Measurements from ENCODE around the gene HYLS1.

The HYLS1 gene

DNA sequence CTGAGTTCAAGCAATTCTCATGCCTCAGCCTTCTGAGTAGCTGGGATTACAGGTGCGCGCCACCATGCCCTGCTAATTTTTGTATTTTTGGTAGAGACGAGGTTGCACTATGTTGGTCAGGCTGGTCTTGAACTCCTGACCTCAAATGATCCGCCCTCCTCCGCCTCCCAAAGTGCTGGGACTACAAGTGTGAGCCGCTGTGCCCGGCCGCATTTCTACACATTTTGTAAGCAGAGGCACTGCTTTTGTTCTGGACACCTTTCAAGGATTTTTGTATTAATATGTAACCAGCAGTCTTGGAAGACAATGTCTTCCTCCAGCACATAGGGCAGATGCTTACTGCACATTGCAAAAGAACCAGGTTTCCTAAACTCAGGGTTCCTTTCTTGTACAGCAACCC, 47.0 kb downstream of the HYLS1 start:
- no peak for TF ChIP-seq EP300 (IDR thresholded peaks at IDR 0.05; ENCODE audit: borderline replicate concordance)
- no peak for TF ChIP-seq CEBPB (IDR thresholded peaks at IDR 0.05)

DNA sequence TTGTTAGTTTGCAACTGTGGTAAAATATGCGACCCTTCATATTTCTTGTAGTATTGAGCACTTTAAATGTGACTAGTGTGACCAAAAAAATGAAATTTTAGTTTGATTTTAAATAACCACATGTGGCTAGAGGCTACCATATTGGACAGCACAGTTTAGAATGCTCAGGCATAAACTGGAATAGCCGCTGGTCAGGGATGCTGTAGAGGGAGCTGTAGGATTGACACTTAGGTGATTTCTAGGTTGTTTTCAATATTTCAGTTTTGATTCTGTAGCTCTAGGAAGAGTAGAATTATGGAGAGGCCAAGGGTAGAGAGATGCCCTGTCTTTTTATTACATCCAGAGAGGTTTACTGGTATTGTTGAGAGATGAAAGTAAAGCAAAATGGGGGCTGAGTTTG, 47.6 kb downstream of the HYLS1 start:
- TF ChIP-seq RAD21 (IDR thresholded peaks at IDR 0.05; ENCODE audit: low read depth) = peak; percentile 29; the same call in 1 of the 2 replicates
- TF ChIP-seq TCF12 (IDR thresholded peaks at IDR 0.05; ENCODE audit: low read depth) = no peak

DNA sequence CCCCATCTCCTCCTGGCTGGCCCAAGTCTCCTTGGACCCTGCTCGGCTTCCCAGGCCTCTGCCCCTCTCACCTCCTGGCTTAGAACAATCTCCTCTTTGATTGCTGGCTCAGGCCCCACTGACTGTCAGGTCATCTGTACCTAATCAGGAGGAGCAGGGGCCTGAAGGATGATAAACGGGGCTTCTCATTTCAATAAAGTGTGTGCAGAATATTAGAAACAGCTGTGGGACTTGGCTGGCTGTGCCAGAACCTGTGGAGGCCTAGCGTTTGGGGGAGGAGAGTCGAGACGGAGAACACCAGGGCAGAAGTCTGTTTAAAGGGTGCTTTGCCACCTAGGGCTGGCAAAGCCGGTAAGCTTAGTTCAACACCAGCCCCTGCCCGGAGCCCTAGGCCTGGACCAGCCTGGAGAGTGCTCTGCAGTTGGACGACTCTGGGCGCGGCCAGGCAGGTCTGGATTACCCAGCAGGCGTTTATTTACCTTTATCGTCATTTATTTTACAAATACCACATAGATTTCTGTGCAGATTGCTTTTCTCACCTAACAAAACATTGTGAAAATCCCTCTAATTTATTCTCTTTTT, 48.2 kb downstream of the HYLS1 start:
- TF ChIP-seq FOXM1 (IDR thresholded peaks at IDR 0.05; ENCODE audit: borderline replicate concordance, low read depth) (no peak), CREB1 (IDR thresholded peaks at IDR 0.05; ENCODE audit: low read depth) (no peak), TEAD4 (IDR thresholded peaks at IDR 0.05) (no peak), ZBTB7A (IDR thresholded peaks at IDR 0.05; ENCODE audit: low read depth) (no peak), TCF12 (IDR thresholded peaks at IDR 0.05; ENCODE audit: low read depth) (no peak), EGR1 (IDR thresholded peaks at IDR 0.05) (no peak), YY1 (IDR thresholded peaks at IDR 0.05; ENCODE audit: low read depth) (no peak), RAD21 (IDR thresholded peaks at IDR 0.05; ENCODE audit: low read depth) (no peak), CEBPB (IDR thresholded peaks at IDR 0.05) (no peak), NFIC (IDR thresholded peaks at IDR 0.05) (no peak)
- TF ChIP-seq, protein P1, sequence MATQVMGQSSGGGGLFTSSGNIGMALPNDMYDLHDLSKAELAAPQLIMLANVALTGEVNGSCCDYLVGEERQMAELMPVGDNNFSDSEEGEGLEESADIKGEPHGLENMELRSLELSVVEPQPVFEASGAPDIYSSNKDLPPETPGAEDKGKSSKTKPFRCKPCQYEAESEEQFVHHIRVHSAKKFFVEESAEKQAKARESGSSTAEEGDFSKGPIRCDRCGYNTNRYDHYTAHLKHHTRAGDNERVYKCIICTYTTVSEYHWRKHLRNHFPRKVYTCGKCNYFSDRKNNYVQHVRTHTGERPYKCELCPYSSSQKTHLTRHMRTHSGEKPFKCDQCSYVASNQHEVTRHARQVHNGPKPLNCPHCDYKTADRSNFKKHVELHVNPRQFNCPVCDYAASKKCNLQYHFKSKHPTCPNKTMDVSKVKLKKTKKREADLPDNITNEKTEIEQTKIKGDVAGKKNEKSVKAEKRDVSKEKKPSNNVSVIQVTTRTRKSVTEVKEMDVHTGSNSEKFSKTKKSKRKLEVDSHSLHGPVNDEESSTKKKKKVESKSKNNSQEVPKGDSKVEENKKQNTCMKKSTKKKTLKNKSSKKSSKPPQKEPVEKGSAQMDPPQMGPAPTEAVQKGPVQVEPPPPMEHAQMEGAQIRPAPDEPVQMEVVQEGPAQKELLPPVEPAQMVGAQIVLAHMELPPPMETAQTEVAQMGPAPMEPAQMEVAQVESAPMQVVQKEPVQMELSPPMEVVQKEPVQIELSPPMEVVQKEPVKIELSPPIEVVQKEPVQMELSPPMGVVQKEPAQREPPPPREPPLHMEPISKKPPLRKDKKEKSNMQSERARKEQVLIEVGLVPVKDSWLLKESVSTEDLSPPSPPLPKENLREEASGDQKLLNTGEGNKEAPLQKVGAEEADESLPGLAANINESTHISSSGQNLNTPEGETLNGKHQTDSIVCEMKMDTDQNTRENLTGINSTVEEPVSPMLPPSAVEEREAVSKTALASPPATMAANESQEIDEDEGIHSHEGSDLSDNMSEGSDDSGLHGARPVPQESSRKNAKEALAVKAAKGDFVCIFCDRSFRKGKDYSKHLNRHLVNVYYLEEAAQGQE (IDR thresholded peaks at IDR 0.05; ENCODE audit: low read depth) = no peak
- TF ChIP-seq, protein P2, sequence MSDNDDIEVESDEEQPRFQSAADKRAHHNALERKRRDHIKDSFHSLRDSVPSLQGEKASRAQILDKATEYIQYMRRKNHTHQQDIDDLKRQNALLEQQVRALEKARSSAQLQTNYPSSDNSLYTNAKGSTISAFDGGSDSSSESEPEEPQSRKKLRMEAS (IDR thresholded peaks at IDR 0.05) = no peak
- TF ChIP-seq, protein P3, sequence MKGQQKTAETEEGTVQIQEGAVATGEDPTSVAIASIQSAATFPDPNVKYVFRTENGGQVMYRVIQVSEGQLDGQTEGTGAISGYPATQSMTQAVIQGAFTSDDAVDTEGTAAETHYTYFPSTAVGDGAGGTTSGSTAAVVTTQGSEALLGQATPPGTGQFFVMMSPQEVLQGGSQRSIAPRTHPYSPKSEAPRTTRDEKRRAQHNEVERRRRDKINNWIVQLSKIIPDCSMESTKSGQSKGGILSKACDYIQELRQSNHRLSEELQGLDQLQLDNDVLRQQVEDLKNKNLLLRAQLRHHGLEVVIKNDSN (IDR thresholded peaks at IDR 0.05) = no peak

DNA sequence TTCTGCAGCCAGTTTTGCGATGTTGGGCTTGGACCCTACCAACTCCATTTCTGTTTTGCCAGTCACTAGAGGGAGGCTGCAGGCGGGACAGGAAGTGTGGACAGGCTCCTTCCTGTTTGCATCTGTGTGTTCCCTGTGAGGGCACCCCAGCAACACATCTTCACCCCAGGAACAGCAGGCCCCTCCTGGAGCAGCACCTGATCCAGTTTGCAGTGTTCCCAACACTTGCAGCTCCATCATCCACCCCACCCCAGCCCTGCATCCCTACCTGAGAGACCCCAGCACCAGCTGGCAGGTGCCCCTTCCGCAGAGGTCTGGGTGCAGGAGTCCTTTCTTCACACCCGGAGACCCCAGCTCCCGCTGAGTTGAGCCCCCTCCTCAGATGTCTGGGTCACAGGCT, 51.0 kb downstream of the HYLS1 start:
- TF ChIP-seq ZBTB7A (IDR thresholded peaks at IDR 0.05; ENCODE audit: low read depth) (0 out of 2 replicates have a peak, but pooled peaks have one; percentile 33), RAD21 (IDR thresholded peaks at IDR 0.05; ENCODE audit: low read depth) (no peak)

DNA sequence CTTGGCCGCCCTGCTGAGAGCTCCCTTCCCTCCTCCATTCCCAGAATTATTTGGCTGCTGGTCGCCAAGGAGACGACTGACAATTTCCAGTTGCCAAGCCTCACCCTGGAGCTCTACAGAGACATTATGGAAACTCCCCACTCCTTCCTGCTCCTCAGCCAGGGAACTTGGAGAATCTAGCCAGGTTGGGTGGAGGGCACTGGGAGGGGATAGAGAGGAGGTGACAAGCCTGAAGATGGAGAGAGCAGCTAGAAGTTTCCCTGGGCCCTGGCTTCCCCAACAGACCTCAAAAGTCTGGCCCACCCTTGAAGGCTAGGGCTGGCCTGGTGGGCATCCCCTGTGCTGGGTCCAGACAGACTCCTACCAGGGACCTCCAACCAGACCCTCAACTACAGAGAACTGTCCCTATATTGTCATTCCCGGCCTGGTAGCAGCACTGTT, 51.6 kb downstream of the HYLS1 start:
- TF ChIP-seq YY1 (IDR thresholded peaks at IDR 0.05; ENCODE audit: low read depth) (no peak), CREB1 (IDR thresholded peaks at IDR 0.05; ENCODE audit: low read depth) (no peak), RAD21 (IDR thresholded peaks at IDR 0.05; ENCODE audit: low read depth) (no peak), TCF12 (IDR thresholded peaks at IDR 0.05; ENCODE audit: low read depth) (no peak), TEAD4 (IDR thresholded peaks at IDR 0.05) (no peak), CEBPB (IDR thresholded peaks at IDR 0.05) (no peak), NFIC (IDR thresholded peaks at IDR 0.05) (no peak)
- TF ChIP-seq, protein P2 (IDR thresholded peaks at IDR 0.05) = no peak
- TF ChIP-seq, protein P1 (IDR thresholded peaks at IDR 0.05; ENCODE audit: low read depth) = no peak

DNA sequence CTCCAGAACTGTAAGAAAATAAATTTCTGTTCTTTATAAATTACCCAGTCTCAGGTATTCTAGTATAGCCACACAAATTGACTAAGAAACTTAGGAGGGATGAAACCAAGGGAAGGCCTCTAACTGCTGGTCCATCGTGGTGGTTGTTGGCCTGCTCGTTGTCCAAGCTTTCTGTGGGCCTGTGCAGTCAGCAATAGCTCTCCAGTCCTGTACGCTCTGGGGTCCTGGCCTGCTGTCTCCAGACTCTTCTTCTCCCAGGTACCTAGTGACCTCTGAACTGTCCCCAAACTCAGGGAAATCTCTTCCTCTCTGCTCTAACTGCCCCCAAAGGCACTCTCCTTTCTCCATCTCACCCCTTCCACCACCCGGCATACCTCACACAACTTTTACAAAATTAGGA, 52.7 kb downstream of the HYLS1 start:
- TF ChIP-seq TAF1 (IDR thresholded peaks at IDR 0.05; ENCODE audit: low read depth) (no peak), YY1 (IDR thresholded peaks at IDR 0.05; ENCODE audit: low read depth) (no peak), ZBTB7A (IDR thresholded peaks at IDR 0.05; ENCODE audit: low read depth) (no peak), RAD21 (IDR thresholded peaks at IDR 0.05; ENCODE audit: low read depth) (no peak), TEAD4 (IDR thresholded peaks at IDR 0.05) (no peak), CEBPB (IDR thresholded peaks at IDR 0.05) (no peak), CREB1 (IDR thresholded peaks at IDR 0.05; ENCODE audit: low read depth) (no peak), TCF12 (IDR thresholded peaks at IDR 0.05; ENCODE audit: low read depth) (no peak), NFIC (IDR thresholded peaks at IDR 0.05) (no peak), EP300 (IDR thresholded peaks at IDR 0.05; ENCODE audit: borderline replicate concordance) (no peak), FOXM1 (IDR thresholded peaks at IDR 0.05; ENCODE audit: borderline replicate concordance, low read depth) (no peak), EGR1 (IDR thresholded peaks at IDR 0.05) (no peak)
- TF ChIP-seq, protein P3 (IDR thresholded peaks at IDR 0.05) = no peak
- TF ChIP-seq, protein P2 (IDR thresholded peaks at IDR 0.05) = no peak
- TF ChIP-seq, protein P1 (IDR thresholded peaks at IDR 0.05; ENCODE audit: low read depth) = no peak

Data from Ishikawa (cell line).